ENCODE results near the gene ASPM.

ASPM gene

GRCh38 chr1:197146101-197147095 lies at the start of gene ASPM:
ASPM (minus strand) TSS chr1:197146669; CDS start chr1:197146437, 232 bp downstream.
- TF ChIP-seq CTCF (IDR thresholded peaks at IDR 0.05; ENCODE audit: low read depth, low read length), result no peak
- peak; percentile 96 for DNase-seq (ENCODE audit: low read depth in 2 of 2)
- H3K4me3 ChIP-seq (replicated peaks in 1 of 2; ENCODE audit: low read depth in 2 of 2, low read length in 2 of 2), result peak within 1 kb of the TSS; percentile 84 to 89

DNA sequence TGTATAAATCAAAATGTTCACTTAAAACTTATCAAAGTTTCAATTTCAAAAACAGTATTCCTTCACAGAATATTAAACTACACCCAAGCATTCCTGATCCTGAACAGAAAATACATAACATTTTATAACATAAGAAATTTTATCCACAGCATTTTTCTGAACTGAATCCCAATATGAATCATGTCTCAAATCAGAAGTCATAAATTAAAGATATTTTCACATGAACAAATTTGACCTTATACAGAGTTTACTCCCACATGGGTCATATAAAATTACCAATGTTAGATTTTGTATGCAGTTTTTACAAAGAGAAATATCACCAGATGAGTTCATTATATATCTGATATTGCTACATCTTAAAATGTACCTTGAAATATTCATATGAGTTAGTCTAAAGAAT lies 48.6 kb upstream of the ASPM start:
- no peak for TF ChIP-seq CTCF (IDR thresholded peaks at IDR 0.05; ENCODE audit: low read depth, low read length)
- DNase-seq (ENCODE audit: low read depth in 2 of 2), result peak in 1 of 2 donors; percentile 38
- H3K4me3 ChIP-seq (replicated peaks in 1 of 2; ENCODE audit: low read depth in 2 of 2, low read length in 2 of 2), result no peak overlapping the region

DNA sequence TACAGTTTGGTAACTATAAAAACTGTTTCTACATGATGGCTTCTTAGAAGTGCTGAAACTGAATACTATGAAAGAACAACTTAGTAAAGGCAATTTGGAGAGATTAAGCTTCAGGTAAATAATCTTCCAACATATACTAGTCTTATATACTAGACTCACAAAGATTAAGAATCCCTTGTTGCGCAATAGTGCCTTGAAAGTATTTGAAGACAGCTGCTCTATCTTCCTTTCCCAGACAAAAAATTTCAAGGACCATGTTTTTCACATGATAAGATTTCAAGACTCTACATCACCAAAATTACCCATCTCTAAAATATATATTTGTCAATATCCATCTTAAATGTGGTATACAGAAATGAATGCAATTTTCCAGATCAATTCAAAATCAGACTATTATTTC lies 37.7 kb upstream of the ASPM start:
- TF ChIP-seq CTCF (IDR thresholded peaks at IDR 0.05; ENCODE audit: low read depth, low read length), result no peak
- DNase-seq (ENCODE audit: low read depth in 2 of 2), result peak in 1 of 2 donors; percentile 15
- no peak overlapping the region for H3K4me3 ChIP-seq (replicated peaks in 1 of 2; ENCODE audit: low read depth in 2 of 2, low read length in 2 of 2)

DNA sequence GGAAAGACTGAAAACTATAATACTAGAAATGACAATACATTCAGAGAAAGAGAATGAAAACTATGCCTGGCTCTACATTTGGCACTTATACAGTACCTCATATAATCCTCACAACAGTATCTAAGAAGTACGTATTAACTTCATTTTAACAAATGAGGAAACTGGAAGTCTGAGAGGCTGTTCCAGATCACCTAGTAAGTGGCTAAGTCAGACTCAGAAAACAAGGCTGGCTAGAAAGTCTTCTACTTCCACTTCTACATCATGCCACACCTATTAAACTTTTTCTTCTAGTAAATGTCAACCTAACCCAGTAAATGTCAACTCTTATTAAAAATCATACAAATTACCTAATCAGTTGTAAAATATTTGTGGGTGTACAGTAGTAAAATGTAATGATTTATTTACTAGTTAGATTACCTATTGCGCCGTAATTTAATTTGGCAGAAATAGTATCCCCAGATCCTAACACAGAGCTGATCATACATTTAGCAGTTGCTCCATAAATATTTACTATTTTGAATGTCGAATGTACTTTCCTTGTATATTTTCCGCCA lies 36.8 kb upstream of the ASPM start:
- TF ChIP-seq CTCF (IDR thresholded peaks at IDR 0.05; ENCODE audit: low read depth, low read length), result no peak
- no peak for DNase-seq (ENCODE audit: low read depth in 2 of 2)
- H3K4me3 ChIP-seq (replicated peaks in 1 of 2; ENCODE audit: low read depth in 2 of 2, low read length in 2 of 2), result no peak overlapping the region

DNA sequence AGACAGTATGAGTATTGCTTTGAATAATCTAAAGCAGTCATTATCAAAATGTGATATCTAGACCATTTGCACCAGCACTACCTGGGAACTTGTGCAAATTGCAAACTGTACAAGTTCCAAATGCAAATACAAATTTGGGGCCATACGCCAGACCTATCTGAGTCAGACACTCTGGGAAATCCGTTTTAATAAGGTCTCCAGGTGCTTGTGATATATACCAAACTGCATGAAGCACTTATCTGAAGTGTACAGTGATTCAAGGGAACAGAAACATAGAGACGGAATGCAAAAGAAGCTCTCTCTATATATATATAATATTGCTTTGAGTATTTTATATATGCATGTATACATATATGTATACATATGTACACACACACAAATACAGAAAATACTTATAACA lies 36.2 kb upstream of the ASPM start:
- DNase-seq (ENCODE audit: low read depth in 2 of 2), result no peak
- TF ChIP-seq CTCF (IDR thresholded peaks at IDR 0.05; ENCODE audit: low read depth, low read length), result no peak
- no peak overlapping the region for H3K4me3 ChIP-seq (replicated peaks in 1 of 2; ENCODE audit: low read depth in 2 of 2, low read length in 2 of 2)

GRCh38 chr1:197181982-197182381 lies 35.5 kb upstream of the ASPM start:
- DNase-seq (ENCODE audit: low read depth in 2 of 2), result no peak
- no peak for TF ChIP-seq CTCF (IDR thresholded peaks at IDR 0.05; ENCODE audit: low read depth, low read length)
- no peak overlapping the region for H3K4me3 ChIP-seq (replicated peaks in 1 of 2; ENCODE audit: low read depth in 2 of 2, low read length in 2 of 2)

Measured in cardiac fibroblast (primary cell).